ENCODE results near the gene CELF4.

CELF4 gene

DNA sequence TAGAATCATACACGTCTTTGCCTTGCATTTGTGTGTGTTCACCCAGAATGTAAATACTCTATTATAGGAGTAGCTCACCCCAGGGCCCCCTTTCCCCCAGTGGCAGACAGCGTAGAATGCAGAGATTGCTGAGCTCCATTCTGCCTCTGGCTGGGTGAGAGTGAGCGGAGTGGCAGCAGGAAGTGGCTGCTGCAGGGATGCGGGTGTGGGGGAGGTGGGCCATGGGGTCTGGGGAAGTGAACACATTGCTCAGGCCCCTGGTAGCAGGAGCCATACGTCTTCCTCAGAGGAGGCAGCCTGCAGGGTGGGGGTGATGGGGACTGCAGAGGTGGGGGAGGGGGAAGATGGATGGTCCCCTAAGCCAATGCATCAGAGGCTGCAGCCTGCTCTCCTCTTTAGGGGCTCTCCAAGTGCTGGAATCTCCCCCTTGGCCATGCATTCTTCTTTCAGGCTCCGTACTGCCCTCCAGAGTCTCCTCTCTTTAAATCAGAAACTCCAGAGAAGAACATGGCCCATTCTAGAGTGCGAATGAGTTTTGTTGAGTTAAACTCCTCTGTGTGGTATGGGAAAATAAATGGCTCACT lies 72.2 kb downstream of the CELF4 start:
- no peak for DNase-seq (ENCODE audit: low read depth)

GRCh38 chr18:37492952-37493351 lies 72.6 kb downstream of the CELF4 start:
- DNase-seq (ENCODE audit: low read depth): no peak

GRCh38 chr18:37491526-37491925 lies 74.1 kb downstream of the CELF4 start:
- no peak for DNase-seq (ENCODE audit: low read depth)

GRCh38 chr18:37489998-37490397 lies 75.6 kb downstream of the CELF4 start:
- DNase-seq (ENCODE audit: low read depth): no peak

DNA sequence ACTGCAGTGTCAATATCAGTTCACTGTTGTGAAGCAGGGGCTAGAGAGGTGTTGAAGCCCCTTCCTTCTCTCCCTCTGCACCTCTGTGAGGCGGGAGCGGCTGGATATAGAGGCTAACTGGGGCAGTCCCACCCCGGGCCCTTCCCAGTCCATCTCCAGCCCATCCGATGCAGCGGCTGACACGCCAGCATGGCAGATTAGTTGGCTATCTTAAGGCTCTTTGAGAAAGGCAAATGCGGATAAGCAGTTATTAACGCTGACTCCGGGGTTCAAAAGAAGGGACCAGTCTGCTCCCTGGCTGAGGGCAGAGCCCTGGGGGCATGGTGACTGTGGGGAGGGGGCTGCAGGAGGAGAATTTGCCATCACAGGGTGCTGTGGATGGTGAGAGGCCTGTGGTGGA lies 76.6 kb downstream of the CELF4 start:
- DNase-seq (ENCODE audit: low read depth): no peak

DNA sequence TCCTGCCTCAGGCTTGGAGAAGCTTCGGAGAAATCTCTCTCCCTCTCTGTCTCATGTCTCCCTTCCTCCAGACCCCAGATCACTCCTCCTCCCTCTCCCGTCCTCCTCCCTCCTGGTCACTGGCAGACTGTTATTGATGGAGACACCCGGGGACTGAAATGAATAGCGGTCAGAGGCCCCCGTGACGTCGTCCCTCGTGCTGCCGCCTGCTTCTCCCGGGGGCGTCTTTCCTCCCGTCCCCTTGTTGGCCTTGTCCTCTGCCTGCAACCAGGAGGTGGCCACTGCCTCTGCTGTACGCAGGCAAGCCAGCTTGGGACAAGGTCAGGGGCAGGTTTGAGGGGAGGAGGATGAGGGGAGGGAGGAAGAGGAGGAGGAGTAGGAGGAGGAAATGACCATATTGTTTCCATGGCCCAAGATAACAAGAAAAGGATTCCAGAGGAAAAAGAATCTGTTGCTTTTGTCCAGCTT lies 78.2 kb downstream of the CELF4 start:
- DNase-seq (ENCODE audit: low read depth): no peak

DNA sequence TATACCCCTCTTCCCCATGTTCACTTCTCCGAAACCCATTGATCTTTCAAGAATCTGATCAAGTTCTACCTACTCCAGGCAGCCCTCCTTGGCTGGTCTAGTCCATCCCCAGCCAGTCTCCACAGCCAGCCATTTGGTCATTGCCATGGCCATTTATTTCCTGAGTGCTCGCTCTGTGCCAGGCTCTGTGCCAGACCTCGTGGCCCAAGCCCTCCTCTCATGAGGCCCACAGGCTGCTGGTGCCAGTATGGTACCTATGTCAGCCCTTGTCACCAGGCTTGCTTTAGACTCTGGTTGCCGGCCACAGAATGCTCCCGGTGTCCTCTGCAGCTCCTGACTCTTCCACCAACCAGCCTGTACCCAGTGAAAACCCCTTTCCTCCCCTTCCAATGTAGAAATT lies 78.8 kb downstream of the CELF4 start:
- no peak for DNase-seq (ENCODE audit: low read depth)

DNA sequence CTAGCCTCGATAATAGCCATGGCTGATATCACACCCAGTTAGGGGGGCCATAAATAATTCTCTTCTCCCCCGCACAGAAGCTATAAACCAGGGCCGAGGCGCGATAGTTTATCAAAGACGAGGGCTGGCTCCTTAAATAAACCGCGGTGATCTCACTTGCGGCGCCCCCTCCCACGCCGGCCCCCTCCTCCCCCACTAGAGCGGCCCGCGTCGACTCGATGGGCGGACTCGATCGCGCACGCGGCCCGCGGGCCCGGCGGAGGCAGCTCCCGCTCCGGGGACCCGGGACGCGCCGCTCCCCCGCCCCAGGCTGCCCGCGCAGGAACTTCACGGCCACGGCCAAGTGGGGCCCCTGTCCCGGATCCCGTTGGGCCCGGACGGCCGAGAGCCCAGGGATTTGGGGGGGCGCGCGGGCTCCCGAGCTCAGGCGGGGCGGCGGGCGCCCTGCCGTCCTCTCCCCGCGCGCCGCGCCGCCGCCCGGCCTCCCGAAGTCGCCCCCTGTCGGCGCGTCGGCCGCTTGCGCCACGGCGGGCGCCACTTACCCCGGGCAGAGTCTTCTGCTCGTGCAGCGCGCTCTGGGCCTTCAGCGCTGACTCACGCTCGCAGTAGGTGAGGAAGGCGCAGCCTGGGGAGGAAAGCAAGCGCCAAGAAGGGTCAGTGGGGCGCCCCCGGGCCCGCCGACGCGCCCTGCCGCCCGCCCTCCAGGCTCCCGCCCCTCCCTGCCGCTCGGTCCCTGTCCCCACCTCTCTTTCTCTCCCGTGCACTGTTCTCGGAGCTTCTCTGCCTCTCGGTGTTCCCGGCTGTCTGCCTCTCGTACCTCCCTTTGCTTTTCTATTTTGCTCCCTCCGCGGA lies 80.4 kb downstream of the CELF4 start:
- DNase-seq (ENCODE audit: low read depth): no peak

DNA sequence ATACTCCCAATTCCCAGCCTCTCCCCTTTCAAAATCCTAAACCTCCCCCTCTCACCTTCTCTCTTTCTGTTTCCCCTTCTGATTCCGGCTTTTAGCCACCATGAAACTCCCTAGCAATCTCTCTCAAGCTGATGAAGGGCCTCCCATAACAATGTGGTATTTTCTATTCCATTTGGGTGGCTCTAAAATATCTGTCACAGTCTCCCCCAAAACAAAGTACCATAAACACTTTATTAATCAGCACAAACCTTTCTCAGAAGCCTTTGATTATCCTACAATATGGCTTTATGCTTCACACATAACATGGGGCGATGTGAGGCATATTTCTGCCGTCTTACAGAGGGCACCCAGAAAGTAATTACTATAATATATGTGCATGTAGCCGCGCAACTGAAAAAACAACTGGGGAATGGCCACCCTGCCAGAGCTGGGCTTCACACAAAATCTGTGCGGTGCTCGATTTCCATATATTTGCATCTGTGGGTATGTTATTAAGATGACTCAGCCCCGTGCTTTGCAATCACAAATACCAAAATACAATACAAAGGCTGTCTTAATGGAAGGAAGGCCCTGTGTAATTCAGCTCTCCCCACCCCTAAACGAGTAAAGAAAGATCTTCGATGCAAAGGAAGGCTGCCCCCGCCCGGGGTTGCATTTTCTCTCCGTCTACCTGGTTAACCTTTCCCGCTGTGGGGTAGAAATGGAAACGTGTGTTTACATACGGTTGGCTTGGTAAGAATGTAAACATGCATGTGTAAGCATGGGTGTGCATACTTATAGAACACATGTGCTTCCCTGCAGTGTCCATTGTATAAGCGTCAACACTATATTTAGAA lies 81.4 kb downstream of the CELF4 start:
- DNase-seq (ENCODE audit: low read depth): no peak

DNA sequence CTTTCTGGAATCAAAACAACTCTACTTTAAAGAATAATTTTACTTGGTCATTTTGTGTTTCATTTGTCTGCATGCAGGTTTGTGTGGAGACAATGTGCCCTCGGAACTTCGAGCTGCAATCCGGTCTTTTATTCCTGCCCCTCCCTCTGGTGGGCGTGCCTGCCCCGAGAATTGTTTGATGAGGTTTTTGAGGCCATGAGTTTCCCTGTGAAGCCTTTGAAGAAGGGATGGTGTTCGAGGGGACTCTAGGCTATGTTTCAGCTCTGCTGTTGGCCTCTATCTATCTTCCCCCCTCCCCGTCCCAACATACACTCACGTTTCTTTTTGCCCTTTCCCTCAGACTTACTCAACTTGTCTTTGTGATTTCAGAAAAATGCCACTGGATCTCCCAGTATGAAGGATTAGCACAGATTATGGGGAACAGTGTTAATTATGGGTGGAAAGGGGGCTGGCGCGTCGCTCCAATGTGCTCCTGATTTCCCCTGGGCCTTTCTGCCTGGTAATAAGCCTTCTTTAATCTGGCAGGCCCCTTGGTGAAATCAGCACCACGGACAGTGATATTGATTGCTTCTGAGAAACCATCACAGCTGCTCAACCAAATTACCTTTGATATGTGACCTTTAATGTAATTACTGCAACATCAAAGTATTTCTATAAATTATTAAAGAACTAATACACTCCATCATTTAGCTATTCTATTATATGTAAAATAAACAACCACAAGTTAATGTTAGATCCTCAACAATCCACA lies 82.2 kb downstream of the CELF4 start:
- DNase-seq (ENCODE audit: low read depth): no peak

- no peak for DNase-seq (ENCODE audit: low read depth)
Observed at GRCh38 chr18:37482433-37482832, 83.2 kb downstream of the CELF4 start.

DNA sequence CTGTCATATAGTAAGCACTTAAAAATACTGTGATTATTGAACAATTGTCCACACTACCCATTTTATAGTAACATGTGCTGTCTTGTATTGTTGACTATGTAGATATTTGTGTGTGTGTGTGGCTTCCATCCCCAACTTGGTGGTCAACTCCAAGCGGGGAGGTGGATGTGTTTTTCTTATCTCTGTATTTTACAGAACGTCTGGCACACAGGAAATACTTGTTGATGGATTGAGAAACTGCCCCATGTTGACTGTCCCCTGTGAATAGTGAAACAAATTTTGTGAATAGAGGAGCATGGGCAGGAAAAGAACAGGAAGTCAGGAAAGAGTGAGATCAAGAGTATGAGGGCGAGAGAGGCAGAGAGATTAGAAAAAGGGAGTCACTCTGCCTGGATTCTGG lies 83.6 kb downstream of the CELF4 start:
- no peak for DNase-seq (ENCODE audit: low read depth)

DNA sequence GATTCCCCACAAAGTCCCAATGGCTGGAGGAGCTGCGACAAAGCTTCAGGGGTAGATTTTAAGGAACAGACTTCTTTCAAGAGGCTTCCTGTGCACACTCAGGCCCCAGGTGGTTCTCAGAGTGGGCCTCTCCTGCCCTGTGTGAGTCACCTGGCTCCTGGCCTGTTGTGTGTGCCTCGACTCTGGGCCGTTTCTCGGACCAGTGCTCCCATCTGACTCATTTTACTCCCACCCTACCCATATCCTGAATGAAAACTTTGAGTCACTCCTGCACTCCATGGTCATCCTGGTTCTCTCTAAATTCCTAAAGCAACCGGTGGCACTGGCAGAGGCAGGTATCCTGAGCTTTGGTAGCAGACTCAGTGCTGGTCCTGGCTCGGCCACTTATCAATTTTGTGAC lies 84.1 kb downstream of the CELF4 start:
- DNase-seq (ENCODE audit: low read depth): no peak

DNA sequence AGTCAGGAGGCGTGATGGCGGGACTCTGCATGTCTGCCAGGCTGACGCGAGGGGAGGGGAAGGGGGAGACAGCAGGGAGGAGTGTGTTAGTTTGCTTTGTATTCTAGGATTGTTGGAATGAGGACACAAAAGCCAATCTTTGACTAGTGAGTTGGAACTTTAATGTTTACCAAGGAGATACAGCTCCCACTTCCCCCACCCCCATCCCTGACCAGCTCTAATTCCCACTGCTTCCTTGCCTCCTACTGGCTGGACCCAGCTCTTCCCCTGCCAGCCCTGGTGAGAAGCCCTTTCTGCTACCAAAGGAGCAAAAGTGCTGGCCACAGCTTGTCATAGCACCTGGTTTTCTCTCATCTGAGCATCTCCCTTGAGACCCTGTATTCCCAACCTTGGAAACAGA lies 84.5 kb downstream of the CELF4 start:
- DNase-seq (ENCODE audit: low read depth): no peak

- no peak for DNase-seq (ENCODE audit: low read depth)
Observed at GRCh38 chr18:37476611-37477295, 88.8 kb downstream of the CELF4 start.

DNA sequence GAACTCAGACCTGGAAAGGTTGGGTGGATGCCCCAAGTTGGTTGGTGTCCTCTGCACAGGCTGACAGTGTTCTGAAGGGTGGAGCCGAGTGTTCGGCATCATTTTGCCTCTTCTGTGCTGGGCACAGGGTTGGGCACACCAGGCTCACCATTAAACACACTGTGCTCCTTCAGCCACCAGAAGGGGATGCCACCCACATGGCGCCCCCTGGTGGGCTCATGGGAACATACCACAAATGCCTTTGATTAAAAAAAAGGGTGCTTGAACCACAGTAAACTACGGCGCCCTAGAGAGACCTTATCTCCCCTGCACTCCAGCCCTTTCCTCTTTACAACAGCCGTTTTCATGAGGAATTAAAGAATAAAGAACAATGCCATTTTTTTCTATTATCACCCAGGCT lies 89.4 kb downstream of the CELF4 start:
- DNase-seq (ENCODE audit: low read depth): no peak

- no peak for DNase-seq (ENCODE audit: low read depth)
Observed at GRCh38 chr18:37473195-37473840, 92.3 kb downstream of the CELF4 start.

- DNase-seq (ENCODE audit: low read depth): no peak
Observed at GRCh38 chr18:37471637-37472036, 94.0 kb downstream of the CELF4 start.

DNA sequence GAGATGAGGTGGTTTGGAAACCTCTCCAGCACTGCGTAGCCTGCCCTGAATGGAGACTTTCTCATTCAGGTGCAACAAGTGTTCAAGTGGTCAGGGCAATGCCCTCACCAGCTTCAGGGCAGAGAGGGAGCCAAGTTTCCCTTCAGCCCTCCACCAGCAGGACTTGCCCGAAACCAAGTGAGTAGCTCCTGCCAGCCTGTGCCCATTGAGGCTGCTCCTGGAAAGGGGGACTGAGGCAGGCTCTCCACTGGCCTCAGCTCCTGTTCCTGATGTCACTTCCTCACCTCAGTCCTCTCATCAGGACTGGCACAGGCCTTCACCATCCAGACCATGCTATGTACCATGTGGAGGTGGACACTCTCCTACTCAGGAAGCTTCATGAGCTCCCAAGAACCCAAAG lies 94.6 kb downstream of the CELF4 start:
- no peak for DNase-seq (ENCODE audit: low read depth)

DNA sequence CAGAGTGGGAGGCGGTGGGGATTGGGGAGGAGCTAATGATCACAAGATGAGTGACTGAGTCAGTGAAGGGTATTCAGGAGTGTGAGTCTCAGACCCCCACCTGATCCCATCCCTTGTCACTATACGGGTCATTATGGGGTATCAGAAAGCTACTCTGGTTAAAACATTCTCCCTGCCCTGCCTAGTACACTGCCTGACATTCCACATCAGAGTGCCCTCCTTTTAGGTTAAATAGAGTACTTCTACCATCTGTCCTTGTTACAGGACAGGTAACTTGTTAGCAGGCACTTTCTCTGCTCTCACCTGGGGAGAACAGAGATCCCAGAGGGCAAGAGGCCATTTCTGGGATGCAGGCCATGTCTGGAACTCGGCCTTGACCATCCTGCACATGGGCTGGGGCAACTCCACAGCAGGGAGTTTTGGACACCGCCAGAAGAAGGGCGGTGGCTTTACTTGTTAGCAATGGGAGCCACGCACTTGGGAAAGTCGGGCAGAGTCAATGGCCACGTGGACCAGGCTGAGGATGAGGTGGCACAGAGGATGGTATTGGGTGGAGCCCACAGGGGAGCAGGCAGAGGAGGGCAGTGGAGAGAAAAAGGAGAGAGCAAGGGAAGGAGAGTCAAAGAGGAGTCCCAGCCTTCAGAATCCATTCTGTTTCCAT lies 98.5 kb downstream of the CELF4 start:
- DNase-seq (ENCODE audit: low read depth): no peak
